ENCODE data around the gene CAMK2A.

CAMK2A gene

GRCh38 chr5:150178262-150178661, 111.3 kb downstream of the CAMK2A start:
- Histone ChIP-seq H3K27me3 (ENCODE audit: control insufficient read depth, insufficient read depth, low read length) (no peaks in the 10 kb centered on the region), H3K9me3 (ENCODE audit: control insufficient read depth, low read length) (no peaks in the 10 kb centered on the region), H3K4me2 (ENCODE audit: low read length) (no peak overlapping the region), H3K27ac (no peak overlapping the region), H2AFZ (no peak overlapping the region), H3K79me2 (no peaks in the 10 kb centered on the region), H3K4me3 (ENCODE audit: low read depth, low read length) (no peak overlapping the region), H3K36me3 (ENCODE audit: control insufficient read depth, insufficient read depth, low read length) (no peaks in the 10 kb centered on the region), H3K4me1 (no peaks in the 10 kb centered on the region), H3K9ac (no peak overlapping the region)
- TF ChIP-seq CTCF (IDR thresholded peaks at IDR 0.05) = no peak

GRCh38 chr5:150177721-150178120, 111.9 kb downstream of the CAMK2A start:
- H3K36me3 ChIP-seq (ENCODE audit: control insufficient read depth, insufficient read depth, low read length) = no peaks in the 10 kb centered on the region
- H2AFZ ChIP-seq = no peak overlapping the region
- no peaks in the 10 kb centered on the region for H3K4me1 ChIP-seq
- no peaks in the 10 kb centered on the region for H3K79me2 ChIP-seq
- no peak for TF ChIP-seq CTCF (IDR thresholded peaks at IDR 0.05)
- H3K9me3 ChIP-seq (ENCODE audit: control insufficient read depth, low read length) = no peaks in the 10 kb centered on the region
- H3K4me3 ChIP-seq (ENCODE audit: low read depth, low read length) = no peak overlapping the region
- no peak overlapping the region for H3K27ac ChIP-seq
- no peak overlapping the region for H3K4me2 ChIP-seq (ENCODE audit: low read length)
- H3K9ac ChIP-seq = no peak overlapping the region
- no peaks in the 10 kb centered on the region for H3K27me3 ChIP-seq (ENCODE audit: control insufficient read depth, insufficient read depth, low read length)

GRCh38 chr5:150176745-150177477, 112.7 kb downstream of the CAMK2A start:
- Histone ChIP-seq H3K79me2 (no peaks in the 10 kb centered on the region), H3K27me3 (ENCODE audit: control insufficient read depth, insufficient read depth, low read length) (no peaks in the 10 kb centered on the region), H3K4me2 (ENCODE audit: low read length) (no peak overlapping the region), H2AFZ (no peak overlapping the region), H3K9ac (no peak overlapping the region), H3K4me3 (ENCODE audit: low read depth, low read length) (no peak overlapping the region), H3K4me1 (no peaks in the 10 kb centered on the region), H3K36me3 (ENCODE audit: control insufficient read depth, insufficient read depth, low read length) (no peaks in the 10 kb centered on the region), H3K9me3 (ENCODE audit: control insufficient read depth, low read length) (no peaks in the 10 kb centered on the region), H3K27ac (no peak overlapping the region)
- no peak for TF ChIP-seq CTCF (IDR thresholded peaks at IDR 0.05)

GRCh38 chr5:150175536-150175935, 114.0 kb downstream of the CAMK2A start:
- Histone ChIP-seq H3K4me3 (ENCODE audit: low read depth, low read length) (no peak overlapping the region), H3K27me3 (ENCODE audit: control insufficient read depth, insufficient read depth, low read length) (no peaks in the 10 kb centered on the region), H3K9me3 (ENCODE audit: control insufficient read depth, low read length) (no peaks in the 10 kb centered on the region), H3K27ac (no peak overlapping the region), H3K36me3 (ENCODE audit: control insufficient read depth, insufficient read depth, low read length) (no peaks in the 10 kb centered on the region), H3K79me2 (no peaks in the 10 kb centered on the region), H3K4me2 (ENCODE audit: low read length) (no peak overlapping the region), H3K4me1 (no peaks in the 10 kb centered on the region), H2AFZ (no peak overlapping the region), H3K9ac (no peak overlapping the region)
- TF ChIP-seq CTCF (IDR thresholded peaks at IDR 0.05) = peak; percentile 10

- H3K4me2 ChIP-seq (ENCODE audit: low read length) = no peak overlapping the region
- H3K4me1 ChIP-seq = no peaks in the 10 kb centered on the region
- no peaks in the 10 kb centered on the region for H3K36me3 ChIP-seq (ENCODE audit: control insufficient read depth, insufficient read depth, low read length)
- H2AFZ ChIP-seq = no peak overlapping the region
- H3K79me2 ChIP-seq = no peaks in the 10 kb centered on the region
- H3K9ac ChIP-seq = no peak overlapping the region
- H3K27me3 ChIP-seq (ENCODE audit: control insufficient read depth, insufficient read depth, low read length) = no peaks in the 10 kb centered on the region
- TF ChIP-seq CTCF (IDR thresholded peaks at IDR 0.05) = no peak
- H3K27ac ChIP-seq = no peak overlapping the region
- H3K4me3 ChIP-seq (ENCODE audit: low read depth, low read length) = no peak overlapping the region
- H3K9me3 ChIP-seq (ENCODE audit: control insufficient read depth, low read length) = no peaks in the 10 kb centered on the region
Observed at GRCh38 chr5:150175076-150175475, 114.5 kb downstream of the CAMK2A start.

Measured in parathyroid adenoma (tissue), 2 donors.